Tibial nerve (tissue), 4 donors: ENCODE measurements around the gene SEMA5A.
A peak's percentile ranks its signal among the peaks of the same experiment; 100 is the strongest.

Experiments used
- EP300 ChIP-seq, 2 donors: sonication (generic); formaldehyde crosslinking; IDR thresholded peaks; one replicate each; pipeline ENCODE4 v1.6.1; 2017; ENCODE audit warnings: antibody characterized with exemption in 2 of 2, mild to moderate bottlenecking in 1 of 2
- TF ChIP-seq, protein P1 (sequence below), 5 experiments: fragments of 200-600 bp in 3 of 5; fragments of 450-650 bp in 2 of 5; sonication (generic) in 3 of 5; IDR thresholded peaks; one replicate each; pipeline ENCODE4 v1.5.1; 2016 to 2019; ENCODE audit warnings: antibody characterized with exemption in 5 of 5, mild to moderate bottlenecking in 3 of 5, moderate library complexity in 2 of 5

DNA sequence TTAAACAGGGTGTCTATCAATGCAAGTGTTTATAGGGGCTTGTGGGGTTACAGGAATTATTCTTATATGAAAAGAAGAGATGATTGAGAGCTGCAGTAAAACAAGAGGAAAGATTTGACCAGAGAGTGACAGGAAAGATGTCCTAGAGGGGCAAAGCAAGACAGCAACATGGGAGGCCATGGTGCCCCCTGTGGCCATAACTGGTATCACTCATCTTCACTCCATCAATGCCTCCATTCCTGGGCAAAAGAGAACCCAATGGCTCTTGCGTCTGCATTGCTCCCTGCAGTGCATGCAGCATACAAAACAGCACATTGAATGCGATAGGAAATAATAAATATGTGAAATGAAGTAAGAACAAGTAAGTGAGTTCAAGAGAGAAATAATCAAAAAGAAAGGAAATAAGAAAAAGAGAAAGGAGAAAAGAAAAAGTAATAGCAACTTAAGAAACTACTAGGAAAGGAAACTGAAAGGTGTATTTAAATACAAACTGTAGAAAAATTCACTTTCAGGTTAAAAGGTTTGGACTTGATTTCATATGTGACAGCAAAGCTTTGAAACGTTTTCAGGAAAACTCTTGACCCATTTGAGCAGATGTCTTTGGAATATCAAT, 206.6 kb downstream of the SEMA5A start:
- TF ChIP-seq, protein P1, sequence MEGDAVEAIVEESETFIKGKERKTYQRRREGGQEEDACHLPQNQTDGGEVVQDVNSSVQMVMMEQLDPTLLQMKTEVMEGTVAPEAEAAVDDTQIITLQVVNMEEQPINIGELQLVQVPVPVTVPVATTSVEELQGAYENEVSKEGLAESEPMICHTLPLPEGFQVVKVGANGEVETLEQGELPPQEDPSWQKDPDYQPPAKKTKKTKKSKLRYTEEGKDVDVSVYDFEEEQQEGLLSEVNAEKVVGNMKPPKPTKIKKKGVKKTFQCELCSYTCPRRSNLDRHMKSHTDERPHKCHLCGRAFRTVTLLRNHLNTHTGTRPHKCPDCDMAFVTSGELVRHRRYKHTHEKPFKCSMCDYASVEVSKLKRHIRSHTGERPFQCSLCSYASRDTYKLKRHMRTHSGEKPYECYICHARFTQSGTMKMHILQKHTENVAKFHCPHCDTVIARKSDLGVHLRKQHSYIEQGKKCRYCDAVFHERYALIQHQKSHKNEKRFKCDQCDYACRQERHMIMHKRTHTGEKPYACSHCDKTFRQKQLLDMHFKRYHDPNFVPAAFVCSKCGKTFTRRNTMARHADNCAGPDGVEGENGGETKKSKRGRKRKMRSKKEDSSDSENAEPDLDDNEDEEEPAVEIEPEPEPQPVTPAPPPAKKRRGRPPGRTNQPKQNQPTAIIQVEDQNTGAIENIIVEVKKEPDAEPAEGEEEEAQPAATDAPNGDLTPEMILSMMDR (IDR thresholded peaks at IDR 0.05) = peak in 1 of 5 experiments; percentile 18
- TF ChIP-seq EP300 (IDR thresholded peaks at IDR 0.05) = no peak
